Putamen (tissue), 1 donor: ENCODE data around the gene IRX2.

ENCODE experiments used
- DNase-seq: peaks from one replicate; pipeline ENCODE4 v3.0.0-alpha.2; 2016; ENCODE audit warnings: low spot score

IRX2 gene

DNA sequence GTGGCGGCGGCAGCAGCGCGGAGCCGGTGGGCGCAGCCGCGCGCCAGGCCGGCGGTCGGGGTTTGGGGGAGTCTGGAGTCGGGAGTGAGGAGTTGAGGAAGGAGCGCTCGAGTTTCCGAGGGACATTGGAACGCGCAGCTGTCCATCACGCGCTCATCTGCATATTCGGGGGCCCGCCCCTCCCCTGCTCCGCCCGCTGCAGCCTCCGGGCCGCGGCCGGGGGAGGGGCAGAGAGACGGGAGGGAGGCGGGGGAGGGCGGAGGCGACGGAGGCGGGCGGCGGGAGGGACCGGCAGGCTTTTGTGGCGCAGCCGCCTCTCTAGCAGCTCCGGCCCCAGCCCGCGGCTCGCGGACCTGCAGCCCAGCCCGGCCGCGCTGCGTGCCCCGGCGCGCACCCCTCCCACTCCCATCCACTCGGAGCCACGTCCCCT, at the start of gene IRX2:
IRX2 (minus strand) TSS at position 86 of the 430 bp plus-strand sequence. CDS start 264 bp downstream, outside the sequence.
- peak; percentile 41 for DNase-seq

- DNase-seq = no peak
Measured at GRCh38 chr5:2800035-2800434, 48.6 kb upstream of the IRX2 start.

GRCh38 chr5:2797981-2798380, 46.5 kb upstream of the IRX2 start:
- no peak for DNase-seq

GRCh38 chr5:2797160-2797559, 45.7 kb upstream of the IRX2 start:
- no peak for DNase-seq

- DNase-seq = no peak
Measured at GRCh38 chr5:2783223-2783622, 31.7 kb upstream of the IRX2 start.

DNA sequence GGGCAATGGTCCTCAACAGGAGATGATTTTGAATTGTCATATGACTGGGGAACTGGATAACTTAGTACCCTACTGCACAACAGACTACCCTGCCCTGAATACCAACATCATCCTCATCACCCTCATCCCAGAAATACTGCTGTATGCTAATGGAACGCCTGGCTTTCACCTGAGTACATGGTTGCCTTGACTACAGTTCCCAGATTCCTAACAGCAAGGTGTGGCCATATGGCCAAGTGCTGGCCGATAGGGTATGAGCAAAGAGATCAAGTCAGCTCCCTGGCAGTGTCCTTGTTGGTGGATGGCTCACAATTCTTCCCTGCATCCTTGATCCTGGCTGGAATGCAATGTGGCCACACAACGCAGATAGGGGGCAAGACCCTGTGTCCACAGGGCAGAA, 31.2 kb upstream of the IRX2 start:
- DNase-seq = no peak

- no peak for DNase-seq
Measured at GRCh38 chr5:2780421-2781171, 29.1 kb upstream of the IRX2 start.

DNA sequence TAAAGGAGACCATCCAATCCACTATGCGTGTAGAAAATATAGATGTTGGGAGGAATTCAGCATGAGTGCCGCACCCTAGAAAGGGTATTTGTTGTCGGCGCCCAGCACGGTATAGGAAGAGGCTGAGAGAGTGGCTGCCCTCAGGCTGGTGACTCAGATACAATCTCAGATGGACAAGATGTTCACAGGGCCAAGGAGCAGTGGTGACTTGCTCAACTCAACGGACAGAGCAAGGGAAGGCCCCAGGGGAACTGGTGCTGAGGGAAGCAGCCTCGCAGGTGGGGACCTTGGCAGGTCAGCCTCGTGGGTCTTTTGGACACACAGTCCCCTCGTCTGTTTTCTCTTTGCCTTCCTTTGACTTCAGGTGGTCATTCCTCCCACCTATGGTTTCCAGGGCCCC, 28.0 kb upstream of the IRX2 start:
- DNase-seq = no peak

- DNase-seq = no peak
Measured at GRCh38 chr5:2776337-2777302, 25.1 kb upstream of the IRX2 start.

- no peak for DNase-seq
Measured at GRCh38 chr5:2773327-2773726, 21.9 kb upstream of the IRX2 start.

GRCh38 chr5:2767089-2767488, 15.6 kb upstream of the IRX2 start:
- no peak for DNase-seq

GRCh38 chr5:2764581-2764980, 13.1 kb upstream of the IRX2 start:
- no peak for DNase-seq

- DNase-seq = no peak
Measured at GRCh38 chr5:2763533-2763794, 12.0 kb upstream of the IRX2 start.

DNA sequence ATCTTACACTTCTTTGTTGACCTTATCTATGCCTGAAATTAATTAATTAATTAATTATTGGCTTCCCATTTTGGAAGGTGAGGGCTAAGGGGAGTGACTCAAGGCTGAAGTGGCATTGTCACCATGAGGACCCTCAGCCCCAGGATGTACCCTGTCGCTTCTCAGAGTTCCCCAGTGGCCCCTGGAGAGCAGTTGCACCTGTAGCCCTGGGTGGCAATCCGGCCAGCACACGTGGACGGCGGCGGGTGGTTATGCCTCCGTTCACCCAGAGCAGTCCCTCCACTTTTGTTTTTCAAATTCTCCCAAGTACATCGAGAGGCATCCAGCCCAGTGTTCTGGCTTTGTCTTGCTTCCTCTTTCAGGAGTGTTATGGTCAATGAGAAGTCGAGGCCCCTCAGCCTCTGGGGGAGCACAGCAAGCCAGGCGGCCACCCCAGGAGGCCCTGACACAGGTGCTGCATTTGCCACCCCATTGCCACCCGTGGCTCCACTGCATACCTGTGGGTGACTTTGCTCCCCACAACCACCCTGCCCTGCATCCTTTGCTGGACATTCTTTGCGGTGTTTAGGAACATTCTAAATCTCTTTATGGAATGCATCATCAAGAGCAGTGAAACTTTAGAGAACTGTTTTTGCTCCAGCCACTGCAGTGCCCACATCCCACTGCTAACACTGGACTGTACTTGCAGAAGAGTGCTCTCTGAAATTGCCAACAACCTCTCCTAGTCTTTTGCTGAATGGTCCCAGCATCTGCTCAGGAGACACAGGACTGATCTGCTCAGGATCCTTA, 11.5 kb upstream of the IRX2 start:
- DNase-seq = no peak

- no peak for DNase-seq
Measured at GRCh38 chr5:2761921-2762488, 10.5 kb upstream of the IRX2 start.

DNA sequence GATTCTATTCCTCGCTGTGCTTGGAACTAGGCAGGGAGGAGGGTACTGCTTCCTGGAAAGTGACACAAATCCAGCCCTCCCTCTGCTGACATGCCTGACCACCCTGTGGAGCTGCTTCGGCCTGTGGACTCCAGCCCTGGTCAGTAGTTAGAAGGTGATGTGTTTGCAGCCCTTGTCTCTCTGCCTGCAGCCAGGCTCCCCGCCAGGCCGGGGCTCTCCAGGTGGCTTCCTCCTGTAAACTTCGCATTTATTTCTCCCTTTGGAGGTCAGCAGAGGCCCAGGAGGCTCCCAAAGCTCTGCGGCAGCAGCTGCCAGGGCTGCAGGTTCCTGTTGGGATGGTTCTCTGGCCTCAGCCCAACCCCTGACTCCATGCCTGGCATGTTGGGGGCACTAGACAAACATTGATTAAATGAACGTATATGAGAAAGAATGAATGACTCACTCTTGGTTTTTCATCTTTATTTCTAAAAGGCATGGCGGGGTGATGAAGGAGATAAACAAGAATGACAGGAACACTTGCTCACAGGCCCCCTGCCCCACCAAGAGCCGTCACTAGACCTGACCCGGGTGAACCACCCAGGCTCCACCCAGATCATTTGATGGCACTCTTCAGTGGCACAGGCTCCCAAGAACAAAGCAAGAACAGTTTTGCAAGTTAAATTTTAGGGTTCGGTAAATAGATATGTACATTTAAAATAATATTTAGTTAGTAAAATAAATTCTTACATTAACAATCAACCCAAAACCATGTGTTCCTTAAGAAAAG, 8.4 kb upstream of the IRX2 start:
- DNase-seq = no peak

DNA sequence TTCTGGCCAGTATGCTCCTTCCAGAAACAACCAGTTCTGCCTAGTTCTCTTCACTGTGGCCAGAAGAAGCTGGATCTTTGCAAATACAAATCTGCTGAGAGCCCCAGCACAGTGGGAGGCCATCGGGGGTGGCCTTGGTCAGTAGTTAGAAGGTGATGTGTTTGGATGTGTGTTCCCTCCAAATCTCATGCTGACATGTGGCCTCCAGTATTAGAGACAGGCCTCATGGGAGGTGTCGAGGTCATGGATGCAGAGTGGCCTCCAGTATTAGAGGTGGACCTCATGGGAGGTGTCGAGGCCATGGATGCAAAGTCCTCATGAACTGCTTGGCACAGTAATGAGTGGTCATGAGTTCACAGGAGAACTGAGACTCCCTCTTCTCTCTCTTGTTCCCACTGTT, 7.6 kb upstream of the IRX2 start:
- no peak for DNase-seq

DNA sequence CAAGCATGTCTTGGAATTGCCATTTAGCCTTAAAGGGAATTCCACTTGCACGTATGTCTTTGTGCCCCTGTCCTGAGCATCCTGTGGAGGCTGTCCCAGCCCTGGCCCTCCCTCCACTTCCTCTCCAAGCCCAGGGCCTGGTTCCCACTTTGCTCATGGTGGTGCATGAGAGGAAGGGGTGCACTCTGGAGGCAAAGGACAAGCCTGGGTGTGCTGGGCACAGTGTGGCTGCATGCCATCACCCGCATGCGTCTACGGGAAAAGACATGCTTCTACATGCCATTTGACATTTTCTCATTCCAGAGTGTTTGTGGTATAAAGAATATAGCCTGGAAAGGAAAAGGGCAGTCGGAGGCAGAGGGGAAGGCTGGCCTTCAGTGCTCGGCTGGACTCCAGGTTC, 7.2 kb upstream of the IRX2 start:
- no peak for DNase-seq

DNA sequence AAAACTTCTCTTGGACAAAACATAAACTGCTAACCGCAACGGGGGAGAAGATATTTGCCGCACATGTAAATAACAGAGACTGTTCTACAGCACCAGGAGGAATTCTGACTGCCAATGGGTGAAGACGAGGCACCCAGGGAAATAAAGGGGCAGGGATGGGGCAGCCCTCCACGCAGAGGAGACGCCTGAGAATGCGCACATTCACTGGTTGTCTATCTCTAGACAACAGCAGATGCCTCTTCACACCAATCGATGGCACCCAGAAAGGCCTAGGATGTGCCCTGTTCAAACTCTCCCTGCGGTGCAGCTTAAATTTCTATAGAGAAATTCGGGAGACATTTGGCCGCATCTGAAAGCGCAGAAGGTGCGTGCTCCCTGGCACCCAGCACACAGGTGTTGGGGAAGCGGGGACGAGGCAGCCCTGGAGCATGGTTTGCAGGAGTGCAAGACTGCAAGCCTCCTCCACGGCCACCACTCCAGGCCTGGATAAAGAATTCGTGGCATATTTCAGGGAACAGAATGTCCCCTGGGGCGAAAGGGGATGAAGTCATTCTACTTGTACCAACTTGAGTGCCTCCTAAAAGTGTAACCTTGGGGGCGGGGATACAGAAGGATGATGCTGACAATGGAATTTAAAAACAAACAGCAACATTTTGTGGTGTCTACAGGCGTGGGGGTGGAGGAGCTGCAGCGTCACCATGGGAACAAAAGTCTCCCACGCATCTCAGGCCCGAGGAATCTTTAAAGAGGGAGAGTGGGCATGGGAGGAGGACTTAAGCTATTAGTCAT, 6.3 kb upstream of the IRX2 start:
- DNase-seq = no peak
